CD4-positive, alpha-beta T cell (primary cell): ENCODE results near the gene CDK14. TPM values are rescaled to one million over a fixed set of nuclear protein-coding genes. Genes with fewer than 3 reads are reported as not detected.

Experiments
- ATAC-seq: fragments of 200-7000 bp; cut with Tn5 transposase; one replicate; pipeline ENCODE4 v1.10.0; 2022; ENCODE audit warnings: mild to moderate bottlenecking; ENCODE audit not compliant: poor library complexity
- CTCF ChIA-PET: fragments of 350-600 bp; sonication (Branson Sonifier 250); formaldehyde crosslinking; loops from one replicate; lab custom pipeline; 2021; ENCODE audit warnings: antibody characterized with exemption, inconsistent platforms; lab: Charles Lee
- POLR2A ChIA-PET: fragments of 350-600 bp; sonication (Branson Sonifier 250); formaldehyde crosslinking; loops from one replicate; lab custom pipeline; 2021; ENCODE audit warnings: antibody characterized with exemption, inconsistent platforms; lab: Charles Lee
- DNase-seq, 14 experiments: peaks; one replicate each; pipeline ENCODE4 v3.0.0-alpha.2; 2013 to 2020; ENCODE audit warnings: mixed read lengths in 2 of 14
- H3K27ac ChIP-seq, 2 donors: one replicate each; pipeline versions ENCODE4 v1.5.1 to v1.7.0; 2013; ENCODE audit warnings: low read length in 2 of 2, low read depth in 1 of 2, mild to moderate bottlenecking in 1 of 2
- H3K27me3 ChIP-seq, 2 experiments: 1 replicate in 1 of 2; 2 replicates in 1 of 2; pipeline versions ENCODE4 v1.6.1 to v1.7.0; 2013; ENCODE audit warnings: low read length in 2 of 2, control low read depth in 1 of 2, mild to moderate bottlenecking in 1 of 2, moderate library complexity in 1 of 2; ENCODE audit not compliant: insufficient read depth in 2 of 2, control insufficient read depth in 1 of 2
- H3K36me3 ChIP-seq: one replicate; pipeline ENCODE4 v1.6.1; 2013; ENCODE audit warnings: low read length, control low read depth; ENCODE audit not compliant: insufficient read depth
- H3K4me1 ChIP-seq: one replicate; pipeline ENCODE4 v1.6.1; 2013; ENCODE audit warnings: low read length, control low read depth; ENCODE audit not compliant: insufficient read depth
- H3K4me3 ChIP-seq: one replicate; pipeline ENCODE4 v1.5.1; 2013; ENCODE audit warnings: mild to moderate bottlenecking, low read length, moderate library complexity
- H3K9me3 ChIP-seq, 2 experiments: 1 replicate in 1 of 2; 2 replicates in 1 of 2; pipeline versions ENCODE4 v1.6.1 to v1.7.0; 2013; ENCODE audit warnings: low read length in 2 of 2, mild to moderate bottlenecking in 2 of 2, control low read depth in 1 of 2, moderate library complexity in 1 of 2; ENCODE audit not compliant: control insufficient read depth in 1 of 2, insufficient read depth in 1 of 2
- H3K27ac Mint-ChIP-seq: one replicate; pipeline ENCODE4 v1.8.0; 2020; ENCODE audit warnings: mixed read lengths
- H3K27me3 Mint-ChIP-seq: one replicate; pipeline ENCODE4 v1.8.0; 2021; ENCODE audit warnings: mixed read lengths
- H3K36me3 Mint-ChIP-seq: one replicate; pipeline ENCODE4 v1.8.0; 2021; ENCODE audit warnings: low read depth, mixed read lengths
- H3K4me1 Mint-ChIP-seq: one replicate; pipeline ENCODE4 v1.8.0; 2021; ENCODE audit warnings: low read depth, mixed read lengths
- H3K4me3 Mint-ChIP-seq: one replicate; pipeline ENCODE4 v1.8.0; 2020; ENCODE audit warnings: mild to moderate bottlenecking, mixed read lengths
- H3K9me3 Mint-ChIP-seq: one replicate; pipeline ENCODE4 v1.8.0; 2020; ENCODE audit warnings: mixed read lengths
- CTCF ChIP-seq: fragments of 200-600 bp; IDR thresholded peaks from one replicate; pipeline ENCODE4 v1.8.0; 2022; ENCODE audit warnings: antibody characterized with exemption, mild to moderate bottlenecking
- intact Hi-C, 2 experiments: fragments of 100-400 bp; cut with DNase I in 1 of 2; cut with micrococcal nuclease in 1 of 2; formaldehyde crosslinking; loops; one replicate each; pipeline versions ENCODE4 v1.15.1 to v1.9.0; 2023 to 2025; cut with DNase I, micrococcal nuclease
- total RNA-seq, 174 experiments: library from RNA in 2 of 174; stranded (reverse) in 2 of 174; gene quantifications; one replicate each; pipeline ENCODE4 v1.2.3 and lab custom pipeline; 2021 to 2026

Gene CDK14
- total RNA-seq, 2 experiments from 2014 or later: 0.45 to 0.47 TPM

- ChIA-PET CTCF (no interaction called here), POLR2A (no interaction called here)
- Mint-ChIP-seq H3K9me3 (peaks cover 5% of the 10 kb centered on the region), H3K27ac (no peak overlapping the region), H3K4me1 (no peaks in the 10 kb centered on the region), H3K27me3 (no peaks in the 10 kb centered on the region), H3K4me3 (no peak overlapping the region), H3K36me3 (no peaks in the 10 kb centered on the region)
- H3K27ac ChIP-seq: no peak overlapping the region
- H3K4me1 ChIP-seq: no peaks in the 10 kb centered on the region
- no peaks in the 10 kb centered on the region for H3K27me3 ChIP-seq
- H3K4me3 ChIP-seq: no peak overlapping the region
- H3K9me3 ChIP-seq: peaks cover 0 to 13% of the 10 kb centered on the region in 2 experiments
- DNase-seq (no peak), ATAC-seq (no peak)
- TF ChIP-seq CTCF: no peak
- H3K36me3 ChIP-seq: no peaks in the 10 kb centered on the region
- intact Hi-C loops: no loop called here
Measured at GRCh38 chr7:90788052-90788451, 191.9 kb downstream of the CDK14 start.

- DNase-seq: no peak
- Histone ChIP-seq H3K4me1 (no peaks in the 10 kb centered on the region), H3K27me3 (no peaks in the 10 kb centered on the region), H3K36me3 (no peaks in the 10 kb centered on the region), H3K9me3 (peaks cover 0 to 8% of the 10 kb centered on the region in 2 experiments), H3K4me3 (no peak overlapping the region), H3K27ac (no peak overlapping the region)
- peaks cover 5% of the 10 kb centered on the region for H3K9me3 Mint-ChIP-seq
- H3K36me3 Mint-ChIP-seq: no peaks in the 10 kb centered on the region
- H3K4me3 Mint-ChIP-seq: no peak overlapping the region
- ATAC-seq: no peak
- intact Hi-C loops: no loop called here
- H3K27ac Mint-ChIP-seq: no peak overlapping the region
- no peaks in the 10 kb centered on the region for H3K27me3 Mint-ChIP-seq
- no peak for TF ChIP-seq CTCF
- POLR2A ChIA-PET: no interaction called here
- no peaks in the 10 kb centered on the region for H3K4me1 Mint-ChIP-seq
- CTCF ChIA-PET: no interaction called here
Measured at GRCh38 chr7:90789736-90790306, 193.7 kb downstream of the CDK14 start.

GRCh38 chr7:90791596-90791995 lies 195.5 kb downstream of the CDK14 start:
- no peaks in the 10 kb centered on the region for H3K4me1 Mint-ChIP-seq

More at GRCh38 chr7:90791596-90791995, 195.5 kb downstream of the CDK14 start:
- CTCF ChIA-PET: no interaction called here
- Mint-ChIP-seq H3K27ac (no peak overlapping the region), H3K4me3 (no peak overlapping the region), H3K36me3 (no peaks in the 10 kb centered on the region), H3K9me3 (peaks cover 5% of the 10 kb centered on the region), H3K27me3 (no peaks in the 10 kb centered on the region)
- intact Hi-C loops: no loop called here
- H3K36me3 ChIP-seq: no peaks in the 10 kb centered on the region
- DNase-seq (no peak), ATAC-seq (no peak)
- no peak overlapping the region for H3K27ac ChIP-seq
- peaks cover 0 to 11% of the 10 kb centered on the region in 2 experiments for H3K9me3 ChIP-seq
- H3K27me3 ChIP-seq: no peaks in the 10 kb centered on the region
- no peak overlapping the region for H3K4me3 ChIP-seq
- H3K4me1 ChIP-seq: no peaks in the 10 kb centered on the region
- POLR2A ChIA-PET: no interaction called here
- TF ChIP-seq CTCF: no peak
